HG02973 (cell line): Measurements from ENCODE around the gene DDX51.

Experiments
- ATAC-seq: cut with Tn5 transposase; IDR thresholded peaks from one replicate; pipeline ENCODE4 v1.9.1; 2021; ENCODE audit warnings: moderate library complexity; ENCODE audit not compliant: unreplicated experiment

Gene DDX51

DNA sequence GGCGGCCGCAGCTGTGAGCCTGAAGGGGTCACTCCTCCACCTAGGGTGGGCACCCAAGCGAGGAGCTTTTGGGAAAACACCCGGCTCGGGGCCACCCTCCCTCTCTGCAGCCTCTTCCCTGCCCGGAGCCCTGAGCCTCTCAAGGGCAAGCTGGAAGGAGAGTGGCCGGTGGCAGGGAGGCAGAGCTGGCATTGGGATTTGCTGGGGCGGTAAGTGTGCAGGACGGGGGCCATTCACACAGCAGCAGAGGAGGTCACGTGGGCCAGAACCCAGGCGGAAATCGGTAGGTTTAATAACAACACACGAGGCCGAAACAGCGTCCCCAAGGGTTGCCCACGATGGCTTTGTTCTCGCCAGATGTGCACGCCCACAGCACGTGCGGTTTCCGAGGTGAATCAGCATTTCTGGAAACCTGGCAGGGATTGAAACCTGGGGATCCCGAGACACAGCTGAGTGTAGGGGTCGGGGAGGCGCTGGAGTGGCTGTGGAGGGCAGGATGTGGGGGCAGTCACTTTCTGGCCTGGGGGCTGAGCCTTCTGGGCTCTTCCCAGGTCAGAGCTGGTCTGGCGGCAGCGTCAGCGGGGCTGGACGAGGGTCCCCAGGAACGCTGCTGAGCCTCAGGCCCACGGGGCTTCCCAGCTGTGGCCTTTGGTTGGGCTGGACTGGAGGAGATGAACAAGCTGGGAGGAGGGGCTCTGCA, 23.6 kb upstream of the DDX51 start:
- ATAC-seq, result no peak

DNA sequence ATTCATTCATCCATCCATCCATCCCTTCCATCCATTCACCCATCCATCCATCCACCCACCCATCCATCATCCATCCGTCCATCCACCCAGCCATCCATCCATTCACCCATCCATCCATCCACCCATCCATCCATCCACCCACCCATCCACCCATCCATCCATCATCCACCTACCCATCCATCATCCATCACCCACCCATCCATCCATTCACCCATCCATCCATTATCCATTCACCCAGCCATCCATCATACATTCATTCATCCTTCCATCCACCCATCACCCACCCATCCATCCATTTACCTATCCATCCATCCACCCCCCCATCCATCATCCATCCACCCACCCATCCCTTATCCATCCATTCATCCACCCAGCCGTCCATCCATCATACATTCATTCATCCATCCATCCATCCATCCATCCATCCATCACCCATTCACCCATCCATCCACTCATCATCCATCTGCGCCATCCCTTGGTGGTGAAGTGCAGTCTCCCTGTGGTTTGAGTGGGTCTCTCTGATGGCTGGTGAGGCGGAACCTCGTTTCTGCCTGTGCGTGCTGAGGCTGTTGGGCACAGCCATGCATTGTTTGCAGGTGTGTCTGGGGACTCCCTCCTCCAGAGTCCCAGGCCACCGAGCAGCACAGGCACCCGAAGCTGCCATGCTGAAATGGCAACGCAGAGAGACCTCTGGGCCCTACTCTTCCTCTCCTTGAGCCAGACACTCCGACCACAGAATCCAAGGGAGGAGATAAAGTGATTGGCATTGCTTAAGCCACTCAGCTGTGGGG, 22.9 kb upstream of the DDX51 start:
- no peak for ATAC-seq

DNA sequence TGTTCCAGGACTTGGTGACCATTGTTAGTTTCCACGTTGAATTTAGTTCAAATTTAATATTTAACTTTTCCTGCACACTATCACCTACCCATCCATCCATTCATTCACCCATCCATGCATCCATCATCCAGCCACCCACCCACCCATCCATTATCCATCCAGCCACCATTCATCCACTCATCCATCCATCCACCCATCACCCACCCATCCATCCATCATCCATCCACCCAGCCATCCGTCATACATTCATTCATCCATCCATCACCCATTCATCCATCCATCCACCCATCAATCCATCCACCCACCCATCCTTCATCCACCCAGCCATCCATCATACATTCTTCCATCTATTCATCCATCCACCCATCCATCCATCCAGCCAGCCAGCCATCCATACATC, 22.0 kb upstream of the DDX51 start:
- ATAC-seq, result no peak

DNA sequence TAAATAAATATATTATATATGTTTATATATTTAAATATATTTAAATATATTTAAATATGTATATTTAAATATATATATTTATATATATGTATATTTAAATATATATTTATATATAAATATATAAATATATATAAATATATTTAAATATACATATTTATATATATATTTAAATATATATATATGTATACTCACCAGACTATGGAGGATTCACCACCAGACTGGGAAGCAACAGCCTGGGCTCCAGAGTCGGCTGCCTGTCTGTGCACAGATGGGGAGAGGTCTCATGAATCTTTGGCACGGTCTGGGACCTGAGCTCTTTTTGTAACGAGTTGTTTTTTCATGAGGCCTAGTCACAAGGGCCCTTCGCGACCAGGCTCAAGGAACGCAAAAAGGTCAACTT, 21.5 kb upstream of the DDX51 start:
- no peak for ATAC-seq

DNA sequence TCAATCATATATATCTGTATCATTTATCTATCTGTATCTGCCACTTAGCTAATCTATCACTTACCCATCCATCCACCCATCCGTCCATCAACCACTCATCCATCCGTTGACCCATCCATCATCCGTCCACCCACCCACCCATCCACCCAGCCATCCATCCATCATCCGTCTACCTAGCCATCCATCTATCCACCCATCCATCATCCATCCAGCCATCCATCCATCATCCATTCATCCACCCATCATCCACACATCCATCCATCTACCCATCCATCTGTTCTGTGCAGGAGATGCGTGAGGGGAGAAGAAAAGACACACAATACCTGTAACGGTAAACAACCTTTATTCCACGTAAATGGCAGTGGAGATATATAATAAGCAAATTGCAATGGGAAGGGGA, 20.3 kb upstream of the DDX51 start:
- ATAC-seq, result no peak

DNA sequence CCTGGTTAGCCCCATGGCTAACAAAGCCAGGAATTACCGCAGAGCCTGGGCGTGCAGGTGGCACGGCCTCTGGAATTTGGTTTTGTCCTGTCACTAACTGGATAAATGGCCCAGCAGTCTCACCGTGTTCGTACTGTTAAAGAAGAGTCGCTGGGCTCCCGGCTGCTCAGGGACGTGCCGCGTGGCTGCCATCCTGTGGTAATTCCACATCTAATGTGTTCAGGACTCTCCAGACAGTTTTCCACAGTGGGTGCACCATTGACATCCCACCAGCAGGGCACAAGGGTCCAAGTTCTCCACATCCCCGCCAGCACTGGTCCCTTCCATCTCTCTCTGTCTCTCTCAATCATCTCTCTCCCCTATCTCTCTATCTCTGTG, 19.8 kb upstream of the DDX51 start:
- ATAC-seq, result no peak

DNA sequence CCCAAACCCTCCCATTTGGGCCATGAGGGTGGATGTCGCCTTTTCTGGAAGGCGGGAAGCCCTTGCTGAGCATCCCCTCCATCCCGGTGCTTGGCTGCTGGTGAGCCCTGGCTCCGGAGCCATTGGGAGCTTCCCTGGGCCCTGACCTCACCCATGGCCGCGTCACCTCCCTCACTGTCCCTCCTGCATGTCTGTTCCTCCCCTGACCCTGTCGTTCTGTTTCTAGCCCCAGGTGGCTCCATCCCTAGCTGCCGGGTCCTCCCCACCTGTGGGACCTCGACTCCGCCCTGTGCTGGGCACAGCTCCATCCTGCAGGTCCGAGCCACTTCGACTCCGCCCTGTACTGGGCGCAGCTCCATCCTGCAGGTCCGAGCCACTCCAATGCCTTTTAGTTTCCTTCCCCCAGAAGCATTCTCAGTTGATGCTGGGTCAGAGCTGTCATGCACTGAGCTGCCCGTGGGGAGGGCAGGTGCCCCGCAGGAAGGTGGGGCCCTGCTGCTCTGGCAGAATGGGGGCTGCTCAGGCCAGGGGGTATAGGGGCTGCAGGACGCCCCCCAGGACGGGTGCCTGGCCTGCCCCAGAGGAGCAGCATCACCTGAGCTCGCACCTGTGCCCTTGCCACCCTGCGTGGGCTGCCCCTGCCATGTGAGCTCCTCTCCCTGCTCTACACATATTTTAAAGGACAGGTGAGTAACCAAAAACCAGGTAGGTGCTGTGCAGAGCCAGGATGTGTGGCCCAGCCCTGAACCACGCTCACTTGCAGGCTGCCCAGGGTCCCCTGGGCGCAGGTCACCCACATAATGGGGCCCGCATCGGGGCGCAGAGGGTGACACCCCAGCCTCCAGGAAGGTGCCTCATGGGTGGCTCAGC, 19.2 kb upstream of the DDX51 start:
- no peak for ATAC-seq

DNA sequence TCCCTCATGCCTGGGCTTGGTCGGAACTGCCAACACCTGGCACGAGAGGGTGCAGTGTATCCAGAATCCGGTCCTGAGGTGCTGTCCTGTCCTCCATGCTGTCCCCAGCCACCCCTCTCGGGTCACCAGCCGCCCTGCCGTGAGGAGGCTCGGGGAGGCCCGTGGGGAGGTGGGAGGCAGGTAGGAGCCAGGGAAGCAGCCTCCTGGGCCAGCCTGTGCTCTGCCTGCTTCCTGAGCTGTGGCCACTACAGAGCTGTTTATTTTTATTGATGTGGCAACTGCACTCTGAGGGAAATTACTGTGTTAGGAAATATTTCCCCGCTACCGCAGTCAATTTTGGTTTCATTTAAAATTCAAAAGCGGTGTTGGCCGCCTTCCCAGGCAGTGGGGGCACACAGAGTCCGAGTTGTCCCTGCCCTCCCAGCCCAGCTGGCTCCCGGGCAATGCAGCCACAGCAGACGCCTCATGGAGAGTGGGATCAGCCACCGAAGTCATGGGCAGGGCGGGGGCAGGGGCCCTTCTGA, 18.5 kb upstream of the DDX51 start:
- ATAC-seq, result no peak

DNA sequence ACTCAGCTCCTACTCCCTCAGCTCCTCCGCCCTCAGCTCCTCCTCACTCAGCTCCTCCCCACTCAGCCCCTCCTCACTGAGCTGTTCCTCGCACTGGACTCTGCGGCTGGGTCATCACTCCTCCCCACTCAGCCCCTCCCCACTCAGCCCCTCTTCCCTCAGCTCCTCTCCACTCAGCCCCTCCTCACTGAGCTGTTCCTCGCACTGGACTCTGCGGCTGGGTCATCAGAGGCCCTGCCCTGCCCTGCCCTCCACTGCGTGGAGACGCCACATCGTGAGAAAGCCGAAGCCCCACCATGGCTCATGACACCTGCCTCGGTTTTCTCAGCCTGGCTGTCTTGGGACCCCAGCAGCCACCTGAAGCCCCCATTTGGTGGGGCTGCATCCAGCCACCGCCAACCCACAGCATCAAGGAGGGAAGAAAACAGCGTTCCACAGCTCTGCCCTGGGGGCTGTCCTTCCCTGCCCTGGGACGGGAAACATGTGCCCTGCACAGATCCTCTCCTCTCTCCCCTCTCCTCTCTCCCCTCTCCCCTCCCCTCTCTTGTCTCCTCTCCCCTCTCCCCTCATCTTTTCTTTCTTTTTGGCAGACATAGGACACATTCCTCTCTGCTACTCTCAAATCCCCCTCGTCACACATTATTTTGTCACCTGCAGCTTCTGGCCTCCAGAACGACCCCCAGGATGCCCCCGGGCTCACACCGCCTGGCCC, 17.8 kb upstream of the DDX51 start:
- no peak for ATAC-seq

DNA sequence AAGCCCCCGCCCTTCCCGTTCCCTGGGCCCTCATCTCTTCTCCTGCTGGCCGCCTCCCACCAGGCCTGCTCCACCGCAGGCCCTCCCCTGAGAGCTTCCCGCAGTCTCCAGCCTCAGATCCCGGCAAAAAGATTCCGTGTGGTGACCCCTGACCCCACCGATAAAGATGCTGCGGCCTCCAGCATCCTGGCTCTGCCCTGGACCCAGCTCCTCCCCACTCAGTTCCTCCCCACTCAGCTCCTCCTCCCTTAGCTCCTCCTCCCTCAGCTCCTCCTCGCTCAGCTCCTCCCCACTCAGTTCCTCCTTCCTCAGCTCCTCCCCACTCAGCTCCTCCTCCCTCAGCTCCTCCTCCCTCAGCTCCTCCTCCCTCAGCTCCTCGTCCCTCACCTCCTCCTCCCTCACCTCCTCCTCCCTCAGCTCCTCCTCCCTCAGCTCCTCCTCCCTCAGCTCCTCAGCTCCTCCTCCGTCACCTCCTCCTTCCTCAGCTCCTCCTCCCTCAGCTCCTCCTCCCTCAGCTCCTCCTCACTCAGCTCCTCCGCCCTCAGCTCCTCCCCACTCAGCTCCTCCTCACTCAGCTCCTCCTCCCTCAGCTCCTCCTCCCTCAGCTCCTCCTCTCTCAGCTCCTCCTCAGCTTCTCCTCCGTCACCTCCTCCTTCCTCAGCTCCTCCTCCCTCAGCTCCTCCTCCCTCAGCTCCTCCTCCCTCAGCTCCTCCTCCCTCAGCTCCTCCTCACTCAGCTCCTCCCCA, 17.1 kb upstream of the DDX51 start:
- no peak for ATAC-seq

DNA sequence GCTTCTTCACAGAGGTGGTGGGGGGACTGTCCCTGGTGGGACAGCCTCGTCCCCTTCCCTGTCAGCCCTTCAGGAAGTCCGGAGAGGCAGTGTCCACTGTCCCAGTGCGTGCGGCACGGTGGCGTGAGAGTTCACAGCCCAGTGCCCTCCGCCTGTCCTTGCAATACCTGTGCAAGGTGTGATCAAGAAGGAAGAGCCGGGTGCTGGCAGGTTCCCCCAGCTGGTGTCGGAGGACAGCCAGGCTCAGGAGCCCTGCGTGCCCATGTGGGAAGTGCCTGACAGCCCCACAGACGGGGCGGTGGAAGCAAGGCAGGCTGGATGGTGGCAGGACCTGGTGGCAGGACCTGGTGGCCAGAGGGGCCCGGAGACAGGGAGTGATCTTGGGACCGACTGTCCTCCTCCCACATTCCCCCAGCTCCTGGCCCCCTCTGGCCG, 16.5 kb upstream of the DDX51 start:
- ATAC-seq, result no peak

DNA sequence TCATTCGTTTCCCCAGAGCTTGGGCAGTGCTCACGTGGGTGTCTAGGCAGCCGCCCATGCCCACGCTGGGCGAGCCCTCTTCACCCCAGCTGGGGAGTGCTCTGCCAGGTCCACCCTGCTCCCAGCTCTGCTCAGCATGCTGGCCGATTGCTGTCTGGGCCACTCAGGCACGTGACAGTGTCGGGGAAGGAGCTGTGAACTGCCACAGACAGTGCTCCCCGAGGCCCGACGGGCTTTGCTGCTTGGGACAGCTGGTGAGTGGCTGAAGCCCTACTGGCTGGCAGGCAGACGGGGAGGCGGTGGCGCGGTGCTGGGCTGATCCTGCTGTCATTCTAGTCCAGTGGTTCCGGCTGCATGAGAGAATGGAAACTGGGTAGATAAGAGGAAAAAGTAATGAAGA, 15.9 kb upstream of the DDX51 start:
- ATAC-seq, result no peak

DNA sequence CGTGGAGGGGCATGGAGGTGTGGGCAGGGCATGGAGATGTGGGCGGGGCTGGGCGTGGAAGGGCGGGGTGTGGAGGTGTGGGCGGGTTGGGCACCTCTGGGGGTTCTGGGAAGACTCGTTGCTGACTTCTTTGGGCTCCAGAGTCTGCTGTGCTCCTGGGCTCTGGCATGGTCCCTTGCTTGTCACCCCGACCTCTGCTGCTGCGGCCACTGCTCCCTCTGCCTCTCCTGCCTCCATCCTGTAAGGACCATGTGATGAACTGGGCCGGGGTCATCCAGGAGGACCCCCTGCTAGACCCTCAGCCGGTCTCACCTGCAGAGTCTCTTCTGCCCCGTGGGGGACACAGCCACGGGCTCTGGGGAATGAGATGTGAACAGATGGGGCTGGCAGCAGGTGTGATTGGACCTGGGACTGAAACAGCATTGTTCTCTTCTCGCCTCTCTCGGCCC, 15.5 kb upstream of the DDX51 start:
- no peak for ATAC-seq

DNA sequence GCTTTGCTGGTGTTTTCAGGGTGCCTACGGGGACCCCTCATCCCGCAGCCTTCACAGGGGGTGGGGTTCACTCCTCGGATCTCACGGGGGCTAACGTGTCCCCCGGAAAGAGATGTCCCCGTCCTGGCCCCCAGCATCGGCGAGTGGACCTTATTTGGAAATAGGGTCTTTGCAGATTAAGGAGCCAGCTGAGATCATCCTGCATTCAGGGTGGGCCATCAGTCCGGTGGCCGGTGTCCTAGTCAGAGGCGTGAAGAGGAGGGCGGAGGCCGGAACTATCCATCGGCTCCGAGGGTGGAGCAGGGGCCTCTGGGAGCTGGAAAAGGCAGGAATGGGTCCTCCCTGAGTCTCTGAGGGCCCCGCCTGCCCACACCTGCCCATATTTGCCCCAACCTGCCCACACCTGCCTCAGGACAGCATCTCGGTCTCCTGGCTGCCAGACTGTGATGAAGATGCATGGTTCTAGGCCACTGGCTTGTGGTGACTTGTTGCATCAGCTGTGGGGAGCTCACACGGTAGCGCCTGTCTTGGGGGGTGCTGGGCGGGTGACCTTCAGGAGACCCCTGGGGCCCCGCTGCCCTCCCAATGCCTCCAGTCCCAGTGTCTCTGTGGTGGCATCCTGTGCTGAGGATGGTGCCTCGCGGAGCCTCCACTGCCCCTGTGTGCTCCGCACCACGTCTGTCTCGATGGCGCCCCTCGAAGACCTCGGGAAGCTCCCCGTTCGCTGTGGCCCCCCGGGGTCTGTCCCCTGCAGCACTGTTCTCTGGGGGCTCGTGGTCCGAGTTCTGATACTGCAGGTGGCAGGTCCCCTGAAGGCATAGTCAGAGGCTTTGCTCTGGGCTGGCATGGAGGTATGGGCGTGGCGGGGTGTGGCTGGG, 14.8 kb upstream of the DDX51 start:
- ATAC-seq, result no peak

DNA sequence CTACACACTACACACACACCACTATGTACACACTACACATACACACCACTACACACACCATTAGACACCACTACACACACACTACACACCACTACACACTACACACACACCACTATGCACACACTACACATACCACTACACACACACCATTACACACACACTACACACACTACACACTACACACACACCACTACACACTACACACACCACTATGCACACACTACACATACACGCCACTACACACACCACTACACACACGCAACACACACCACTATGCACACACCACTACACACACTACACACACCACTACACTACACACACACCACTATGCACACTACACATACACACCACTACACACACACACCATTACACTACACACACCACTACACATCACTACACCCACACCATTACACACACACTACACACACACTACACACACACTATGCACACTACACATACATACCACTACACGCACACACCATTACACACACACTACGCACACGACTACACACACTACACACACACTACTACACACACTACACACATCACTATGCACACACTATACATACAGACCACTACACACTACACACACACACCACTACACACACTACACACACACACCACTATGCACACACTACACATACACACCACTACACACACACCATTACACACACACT, 13.8 kb upstream of the DDX51 start:
- ATAC-seq, result no peak

DNA sequence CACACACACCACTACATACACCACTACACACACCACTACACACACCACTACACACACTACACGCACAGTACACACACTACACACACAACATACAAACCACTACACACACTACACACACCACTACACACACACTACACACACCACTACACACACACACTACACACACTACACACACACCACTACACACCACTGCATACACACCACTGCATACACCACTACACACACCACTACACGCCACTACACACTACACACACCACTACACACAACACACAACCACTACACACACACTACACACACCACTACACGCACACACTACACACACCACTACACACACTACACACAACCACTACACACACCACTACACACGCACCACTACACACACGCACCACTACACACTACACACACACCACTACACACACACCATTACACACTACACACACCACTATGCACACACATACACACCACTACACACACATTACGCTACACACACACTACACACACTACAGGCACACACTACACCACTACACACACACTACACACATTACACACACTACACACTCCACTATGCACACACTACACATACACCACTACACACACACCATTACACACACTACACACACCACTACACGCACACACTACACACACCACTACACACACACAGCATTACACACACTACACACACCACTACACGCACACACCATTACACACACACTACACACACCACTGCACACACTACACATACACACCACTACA, 12.6 kb upstream of the DDX51 start:
- ATAC-seq, result no peak

DNA sequence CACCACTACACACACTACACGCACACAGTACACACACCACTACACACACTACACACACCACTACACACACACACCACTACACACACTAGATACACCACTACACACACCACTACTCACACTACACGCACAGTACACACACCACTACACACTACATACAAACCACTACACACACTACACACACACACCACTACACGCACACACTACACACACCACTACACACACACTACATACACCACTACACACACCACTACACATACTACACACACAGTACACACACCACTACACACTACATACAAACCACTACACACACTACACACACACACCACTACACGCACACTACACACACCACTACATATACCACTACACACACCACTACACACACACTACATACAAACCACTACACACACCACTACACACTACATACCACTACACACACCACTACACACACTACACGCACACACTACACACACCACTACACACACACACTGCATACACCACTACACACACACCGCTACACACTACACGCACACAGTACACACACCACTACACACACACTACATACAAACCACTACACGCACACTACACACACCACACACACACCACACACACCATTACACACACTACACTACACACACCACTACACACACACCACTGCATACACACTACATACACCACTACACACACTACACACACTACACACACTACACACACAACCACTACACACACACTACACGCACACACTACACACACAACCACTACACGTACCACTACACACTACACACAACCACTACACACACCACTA, 11.9 kb upstream of the DDX51 start:
- ATAC-seq, result no peak
